HepG2 (cell line): Measurements from ENCODE around the gene SPON1. TPM values are rescaled to one million over a fixed set of nuclear protein-coding genes. Genes with fewer than 3 reads are reported as not detected.

Experiments
- ATAC-seq: fragments of 200-7000 bp; cut with Tn5 transposase; 3 replicates; pipeline ENCODE4 v1.9.1; 2020; ENCODE audit warnings: mild to moderate bottlenecking, moderate library complexity
- BruUV-seq: library from RNA; stranded (reverse); fragments of 400-500 nt; replicated peaks from 2 replicates; lab custom pipeline; 2021; lab: Mats Ljungman, UMichigan
- CTCF ChIA-PET: fragments of 300-600 bp; formaldehyde crosslinking; extraction: SDS; loops from one replicate; lab custom pipeline; 2021; ENCODE audit warnings: low total read pairs, inconsistent platforms, low intra/inter-chr PET ratio; lab: Yijun Ruan, JAX
- POLR2A ChIA-PET: fragments of 350-600 bp; sonication (Branson Sonifier 250); formaldehyde crosslinking; loops from one replicate; lab custom pipeline; 2020; ENCODE audit warnings: antibody characterized with exemption, inconsistent platforms; lab: Yijun Ruan, JAX
- DNase-seq: peaks from one replicate; pipeline ENCODE4 v3.0.0-alpha.2; 2015; ENCODE audit warnings: low spot score
- FAIRE-seq: peaks from 3 replicates; lab custom pipeline; 2011; peaks lifted over from hg19 to GRCh38; lab: Jason Lieb, UNC
- H2AFZ ChIP-seq: one replicate; pipeline ENCODE4 v1.6.1; 2011; ENCODE audit warnings: low read length, inconsistent platforms
- H3K27ac ChIP-seq: fragments of 300-600 bp; 3 replicates; pipeline ENCODE4 v1.8.0; 2011; ENCODE audit warnings: mixed run types, mild to moderate bottlenecking, mixed read lengths, low read length, inconsistent platforms; ENCODE audit not compliant: insufficient read depth; ENCODE audit errors: extremely low read length
- H3K27me3 ChIP-seq, 2 experiments: fragments of 200-600 bp in 1 of 2; 2 replicates in 1 of 2; 3 replicates in 1 of 2; pipeline versions ENCODE4 v1.6.0 to v1.8.0; 2011; ENCODE audit warnings: low read length in 2 of 2, mild to moderate bottlenecking in 2 of 2, moderate library complexity in 2 of 2, inconsistent platforms in 1 of 2; ENCODE audit not compliant: insufficient read depth in 2 of 2, control insufficient read depth in 1 of 2
- H3K36me3 ChIP-seq, 2 experiments: fragments of 200-600 bp in 1 of 2; replicated peaks in 1 of 2; 2 replicates in 1 of 2; 3 replicates in 1 of 2; pipeline versions ENCODE4 v1.5.1 to v1.8.0; 2011; ENCODE audit warnings: low read length in 2 of 2, inconsistent platforms in 1 of 2; ENCODE audit not compliant: insufficient read depth in 2 of 2, control insufficient read depth in 1 of 2
- H3K4me1 ChIP-seq: 2 replicates; pipeline ENCODE4 v1.5.1; 2012; ENCODE audit warnings: low read length, inconsistent platforms; ENCODE audit not compliant: insufficient read depth
- H3K4me2 ChIP-seq: 2 replicates; pipeline ENCODE4 v1.6.0; 2011; ENCODE audit warnings: low read depth, low read length, inconsistent platforms
- H3K4me3 ChIP-seq, 3 experiments: fragments of 200-600 bp in 1 of 3; sonication (generic), shearing (Covaris generic) in 1 of 3; replicated peaks in 1 of 3; 2 replicates each; pipeline ENCODE4 v1.5.1; 2011 to 2016; ENCODE audit warnings: low read length in 3 of 3, inconsistent platforms in 2 of 3, low read depth in 2 of 3, mild to moderate bottlenecking in 2 of 3, control low read depth in 1 of 3, mixed read lengths in 1 of 3; ENCODE audit not compliant: insufficient read depth in 1 of 3
- H3K79me2 ChIP-seq: one replicate; pipeline ENCODE4 v1.6.1; 2011; ENCODE audit warnings: low read length, inconsistent platforms; ENCODE audit not compliant: insufficient read depth
- H3K9ac ChIP-seq: 2 replicates; pipeline ENCODE4 v1.6.0; 2011; ENCODE audit warnings: mild to moderate bottlenecking, low read depth, low read length, inconsistent platforms; ENCODE audit not compliant: insufficient read depth
- H3K9me3 ChIP-seq: 2 replicates; pipeline ENCODE4 v1.5.1; 2012; ENCODE audit warnings: mild to moderate bottlenecking, low read length
- H4K20me1 ChIP-seq: 2 replicates; pipeline ENCODE4 v1.6.0; 2011; ENCODE audit warnings: inconsistent platforms, mild to moderate bottlenecking, low read length, moderate library complexity; ENCODE audit not compliant: insufficient read depth
- ESRRA ChIP-seq: sonication (generic); formaldehyde crosslinking; IDR thresholded peaks from 2 replicates; pipeline ENCODE4 v1.5.1; 2020; ENCODE audit warnings: mild to moderate bottlenecking, low read depth, missing genetic modification reagents
- HMGA1 ChIP-seq: sonication (generic); formaldehyde crosslinking; conservative IDR thresholded peaks from 2 replicates; pipeline ENCODE4 v1.4.0; 2020; ENCODE audit warnings: missing genetic modification reagents
- MATR3 ChIP-seq: sonication (generic); formaldehyde crosslinking; IDR thresholded peaks from 2 replicates; pipeline ENCODE4 v1.4.0; 2020; ENCODE audit warnings: missing genetic modification reagents
- RBAK ChIP-seq: sonication (generic); formaldehyde crosslinking; IDR thresholded peaks from 2 replicates; pipeline ENCODE4 v1.5.1; 2020; ENCODE audit warnings: mild to moderate bottlenecking, missing genetic modification reagents
- RFXANK ChIP-seq: IDR thresholded peaks from 2 replicates; pipeline ENCODE4 v1.6.1; 2016
- STAG1 ChIP-seq: sonication (generic); formaldehyde crosslinking; IDR thresholded peaks from 2 replicates; pipeline ENCODE4 v1.4.0; 2020; ENCODE audit warnings: missing genetic modification reagents
- ZNF101 ChIP-seq: sonication (generic); formaldehyde crosslinking; IDR thresholded peaks from 2 replicates; pipeline ENCODE4 v1.4.0; 2020; ENCODE audit warnings: mild to moderate bottlenecking, low read depth, missing genetic modification reagents, borderline replicate concordance
- ZNF160 ChIP-seq: sonication (generic); formaldehyde crosslinking; IDR thresholded peaks from 2 replicates; pipeline ENCODE4 v1.8.0; 2022; ENCODE audit warnings: mild to moderate bottlenecking, inconsistent platforms, missing genetic modification reagents
- ZNF543 ChIP-seq: sonication (generic); formaldehyde crosslinking; IDR thresholded peaks from 2 replicates; pipeline ENCODE4 v1.4.0; 2020; ENCODE audit warnings: mild to moderate bottlenecking, missing genetic modification reagents
- WGBS: methylation state at CpG from one replicate; pipeline ENCODE4 v1.1.6; 2017; ENCODE audit warnings: low lambda C conversion rate; 5-methylcytosine and 5-hydroxymethylcytosine counted together
- in situ Hi-C: cut with HindIII; loops from 2 replicates; pipeline ENCODE4 v1.10.0; 2017; ENCODE audit warnings: low pct_unique_long_range_greater_than_20kb; ENCODE audit not compliant: extremely low pct_ligation_motif_present
- intact Hi-C: fragments of 100-400 bp; cut with micrococcal nuclease; formaldehyde crosslinking; loops from one replicate; pipeline ENCODE4 v1.10.0; 2022; ENCODE audit not compliant: unreplicated experiment
- polyA plus RNA-seq, 8 experiments: library from polyadenylated mRNA; depleted of rRNA in 3 of 8; stranded (reverse) in 7 of 8; unstranded in 1 of 8; fragments of >200 nt; fragmentation: Illumina TruSeq in 4 of 8; extraction: Trizol in 4 of 8; gene quantifications; 2 replicates each; pipeline versions ENCODE4 v1.2.1 to v1.2.3, GENCODE V29; 2011 to 2016; ENCODE audit warnings: low read depth in 4 of 8, missing spikeins in 1 of 8, mixed read lengths in 1 of 8; ENCODE audit not compliant: insufficient read depth in 1 of 8
- total RNA-seq, 5 experiments: library from RNA; depleted of rRNA; stranded (reverse); fragments of >200 nt; fragmentation: Illumina TruSeq; extraction: Trizol; gene quantifications; 2 replicates each; pipeline ENCODE4 v1.2.3, GENCODE V29; 2016; ENCODE audit warnings: low read depth in 1 of 5
- TF ChIP-seq, protein P1 (sequence below): sonication (generic); formaldehyde crosslinking; IDR thresholded peaks from 2 replicates; pipeline ENCODE4 v1.4.0; 2020; ENCODE audit warnings: missing genetic modification reagents
- TF ChIP-seq, protein P2 (sequence below): IDR thresholded peaks from 2 replicates; pipeline ENCODE4 v1.6.1; 2016; ENCODE audit warnings: low read depth, missing genetic modification reagents, missing compliant biosample characterization
- TF ChIP-seq, protein P3 (sequence below): conservative IDR thresholded peaks from 2 replicates; pipeline ENCODE4 v1.6.1; 2018; ENCODE audit warnings: missing genetic modification reagents

Gene SPON1
- total and polyA plus RNA-seq, 2 of the 13 experiments (the other 11 are each of a cell fraction or from before 2014, with no cell fraction given): not detected

DNA sequence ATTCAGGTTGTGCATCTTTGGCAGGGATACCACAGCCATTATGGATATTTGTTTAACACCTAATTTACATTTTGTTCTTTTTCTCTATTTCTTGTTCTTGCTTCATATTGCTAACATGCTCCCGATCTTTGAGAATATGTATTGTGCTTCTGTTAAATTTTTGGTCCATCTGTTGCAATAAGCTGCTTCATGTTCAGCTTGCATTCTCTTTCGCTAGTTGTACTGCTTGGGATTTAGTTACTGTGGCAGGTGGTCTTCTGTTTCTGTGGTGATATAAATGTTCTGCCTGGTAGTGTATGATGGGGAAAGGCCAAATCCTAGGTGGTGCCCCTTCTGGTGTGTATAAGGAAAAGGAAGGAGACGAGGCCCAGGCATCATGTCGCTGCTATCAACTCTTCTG, 140.2 kb downstream of the SPON1 start:
- 3% methylated on average over 4 of the region's 4 CpGs for WGBS
- in situ Hi-C loops (no loop called here), intact Hi-C loops (no loop called here)
- TF ChIP-seq ZNF101 (CRISPR knock-in tag) (no peak), ESRRA (CRISPR knock-in tag) (no peak), MATR3 (CRISPR knock-in tag) (no peak), RBAK (CRISPR knock-in tag) (no peak), RFXANK (CRISPR knock-in tag) (no peak), ZNF160 (CRISPR knock-in tag) (no peak), STAG1 (CRISPR knock-in tag) (no peak), HMGA1 (CRISPR knock-in tag) (no peak), ZNF543 (CRISPR knock-in tag) (no peak)
- TF ChIP-seq, protein P1, sequence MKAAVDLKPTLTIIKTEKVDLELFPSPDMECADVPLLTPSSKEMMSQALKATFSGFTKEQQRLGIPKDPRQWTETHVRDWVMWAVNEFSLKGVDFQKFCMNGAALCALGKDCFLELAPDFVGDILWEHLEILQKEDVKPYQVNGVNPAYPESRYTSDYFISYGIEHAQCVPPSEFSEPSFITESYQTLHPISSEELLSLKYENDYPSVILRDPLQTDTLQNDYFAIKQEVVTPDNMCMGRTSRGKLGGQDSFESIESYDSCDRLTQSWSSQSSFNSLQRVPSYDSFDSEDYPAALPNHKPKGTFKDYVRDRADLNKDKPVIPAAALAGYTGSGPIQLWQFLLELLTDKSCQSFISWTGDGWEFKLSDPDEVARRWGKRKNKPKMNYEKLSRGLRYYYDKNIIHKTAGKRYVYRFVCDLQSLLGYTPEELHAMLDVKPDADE (CRISPR knock-in tag): no peak
- TF ChIP-seq, protein P2, sequence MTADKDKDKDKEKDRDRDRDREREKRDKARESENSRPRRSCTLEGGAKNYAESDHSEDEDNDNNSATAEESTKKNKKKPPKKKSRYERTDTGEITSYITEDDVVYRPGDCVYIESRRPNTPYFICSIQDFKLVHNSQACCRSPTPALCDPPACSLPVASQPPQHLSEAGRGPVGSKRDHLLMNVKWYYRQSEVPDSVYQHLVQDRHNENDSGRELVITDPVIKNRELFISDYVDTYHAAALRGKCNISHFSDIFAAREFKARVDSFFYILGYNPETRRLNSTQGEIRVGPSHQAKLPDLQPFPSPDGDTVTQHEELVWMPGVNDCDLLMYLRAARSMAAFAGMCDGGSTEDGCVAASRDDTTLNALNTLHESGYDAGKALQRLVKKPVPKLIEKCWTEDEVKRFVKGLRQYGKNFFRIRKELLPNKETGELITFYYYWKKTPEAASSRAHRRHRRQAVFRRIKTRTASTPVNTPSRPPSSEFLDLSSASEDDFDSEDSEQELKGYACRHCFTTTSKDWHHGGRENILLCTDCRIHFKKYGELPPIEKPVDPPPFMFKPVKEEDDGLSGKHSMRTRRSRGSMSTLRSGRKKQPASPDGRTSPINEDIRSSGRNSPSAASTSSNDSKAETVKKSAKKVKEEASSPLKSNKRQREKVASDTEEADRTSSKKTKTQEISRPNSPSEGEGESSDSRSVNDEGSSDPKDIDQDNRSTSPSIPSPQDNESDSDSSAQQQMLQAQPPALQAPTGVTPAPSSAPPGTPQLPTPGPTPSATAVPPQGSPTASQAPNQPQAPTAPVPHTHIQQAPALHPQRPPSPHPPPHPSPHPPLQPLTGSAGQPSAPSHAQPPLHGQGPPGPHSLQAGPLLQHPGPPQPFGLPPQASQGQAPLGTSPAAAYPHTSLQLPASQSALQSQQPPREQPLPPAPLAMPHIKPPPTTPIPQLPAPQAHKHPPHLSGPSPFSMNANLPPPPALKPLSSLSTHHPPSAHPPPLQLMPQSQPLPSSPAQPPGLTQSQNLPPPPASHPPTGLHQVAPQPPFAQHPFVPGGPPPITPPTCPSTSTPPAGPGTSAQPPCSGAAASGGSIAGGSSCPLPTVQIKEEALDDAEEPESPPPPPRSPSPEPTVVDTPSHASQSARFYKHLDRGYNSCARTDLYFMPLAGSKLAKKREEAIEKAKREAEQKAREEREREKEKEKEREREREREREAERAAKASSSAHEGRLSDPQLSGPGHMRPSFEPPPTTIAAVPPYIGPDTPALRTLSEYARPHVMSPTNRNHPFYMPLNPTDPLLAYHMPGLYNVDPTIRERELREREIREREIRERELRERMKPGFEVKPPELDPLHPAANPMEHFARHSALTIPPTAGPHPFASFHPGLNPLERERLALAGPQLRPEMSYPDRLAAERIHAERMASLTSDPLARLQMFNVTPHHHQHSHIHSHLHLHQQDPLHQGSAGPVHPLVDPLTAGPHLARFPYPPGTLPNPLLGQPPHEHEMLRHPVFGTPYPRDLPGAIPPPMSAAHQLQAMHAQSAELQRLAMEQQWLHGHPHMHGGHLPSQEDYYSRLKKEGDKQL (CRISPR knock-in tag): no peak
- TF ChIP-seq, protein P3, sequence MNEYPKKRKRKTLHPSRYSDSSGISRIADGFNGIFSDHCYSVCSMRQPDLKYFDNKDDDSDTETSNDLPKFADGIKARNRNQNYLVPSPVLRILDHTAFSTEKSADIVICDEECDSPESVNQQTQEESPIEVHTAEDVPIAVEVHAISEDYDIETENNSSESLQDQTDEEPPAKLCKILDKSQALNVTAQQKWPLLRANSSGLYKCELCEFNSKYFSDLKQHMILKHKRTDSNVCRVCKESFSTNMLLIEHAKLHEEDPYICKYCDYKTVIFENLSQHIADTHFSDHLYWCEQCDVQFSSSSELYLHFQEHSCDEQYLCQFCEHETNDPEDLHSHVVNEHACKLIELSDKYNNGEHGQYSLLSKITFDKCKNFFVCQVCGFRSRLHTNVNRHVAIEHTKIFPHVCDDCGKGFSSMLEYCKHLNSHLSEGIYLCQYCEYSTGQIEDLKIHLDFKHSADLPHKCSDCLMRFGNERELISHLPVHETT (CRISPR knock-in tag): no peak
- Histone ChIP-seq H2AFZ (no peak overlapping the region), H3K27me3 (no peaks in the 10 kb centered on the region), H3K4me1 (no peaks in the 10 kb centered on the region), H3K27ac (no peak overlapping the region), H3K9ac (no peak overlapping the region), H3K4me3 (no peak overlapping the region), H3K79me2 (no peaks in the 10 kb centered on the region), H3K4me2 (no peak overlapping the region), H3K9me3 (no peaks in the 10 kb centered on the region), H3K36me3 (no peaks in the 10 kb centered on the region), H4K20me1 (no peaks in the 10 kb centered on the region)
- CTCF ChIA-PET: no interaction called here
- FAIRE-seq: no peak
- ATAC-seq: no peak
- POLR2A ChIA-PET: no interaction called here
- no TSS peak for BruUV-seq
- no peak for DNase-seq
